Natural killer cell (primary cell): ENCODE data around the gene NTM. TPM values are rescaled to one million over a fixed set of nuclear protein-coding genes. Genes with fewer than 3 reads are reported as not detected.

Source experiments
- ATAC-seq, 3 donors: fragments of 150-1000 bp in 2 of 3; fragments of 200-7000 bp in 1 of 3; cut with Tn5 transposase; 1 replicate in 1 of 3; 2 replicates in 2 of 3; pipeline ENCODE4 v1.10.0; 2021; ENCODE audit warnings: mild to moderate bottlenecking in 2 of 3, moderate library complexity in 2 of 3
- DNase-seq, 2 donors: peaks; one replicate each; pipeline versions ENCODE4 v3.0.0 to v3.0.0-alpha.2; 2013 to 2021; ENCODE audit warnings: mixed read lengths in 1 of 2
- H3K27ac ChIP-seq: one replicate; pipeline ENCODE4 v1.5.1; 2013; ENCODE audit warnings: mild to moderate bottlenecking, low read length
- H3K27me3 ChIP-seq: one replicate; pipeline ENCODE4 v1.6.1; 2013; ENCODE audit warnings: low read length; ENCODE audit not compliant: control insufficient read depth, insufficient read depth
- H3K36me3 ChIP-seq: one replicate; pipeline ENCODE4 v1.6.1; 2013; ENCODE audit warnings: low read length; ENCODE audit not compliant: control insufficient read depth, insufficient read depth
- H3K4me1 ChIP-seq: one replicate; pipeline ENCODE4 v1.6.1; 2013; ENCODE audit warnings: low read length; ENCODE audit not compliant: control insufficient read depth, insufficient read depth
- H3K4me3 ChIP-seq: one replicate; pipeline ENCODE4 v1.5.1; 2013; ENCODE audit warnings: low read length
- H3K9me3 ChIP-seq: one replicate; pipeline ENCODE4 v1.6.1; 2013; ENCODE audit warnings: low read length; ENCODE audit not compliant: control insufficient read depth, insufficient read depth
- H3K27ac Mint-ChIP-seq, 2 donors: one replicate each; pipeline ENCODE4 v1.8.0; 2022; ENCODE audit warnings: mild to moderate bottlenecking in 2 of 2, mixed read lengths in 2 of 2, moderate library complexity in 1 of 2
- H3K27me3 Mint-ChIP-seq, 2 donors: one replicate each; pipeline ENCODE4 v1.8.0; 2022; ENCODE audit warnings: low read depth in 2 of 2, mixed read lengths in 2 of 2
- H3K36me3 Mint-ChIP-seq: one replicate; pipeline ENCODE4 v1.8.0; 2022; ENCODE audit warnings: mixed read lengths
- H3K4me1 Mint-ChIP-seq, 2 donors: one replicate each; pipeline ENCODE4 v1.8.0; 2022; ENCODE audit warnings: mixed read lengths in 2 of 2
- H3K4me3 Mint-ChIP-seq: one replicate; pipeline ENCODE4 v1.8.0; 2022; ENCODE audit warnings: mild to moderate bottlenecking, moderate library complexity, mixed read lengths
- H3K9me3 Mint-ChIP-seq, 2 donors: one replicate each; pipeline ENCODE4 v1.8.0; 2022; ENCODE audit warnings: mixed read lengths in 2 of 2
- WGBS: methylation state at CpG from one replicate; pipeline ENCODE4 v1.1.7; 2013; ENCODE audit warnings: missing lambda C conversion rate; ENCODE audit not compliant: insufficient coverage; 5-methylcytosine and 5-hydroxymethylcytosine counted together
- intact Hi-C: fragments of 100-400 bp; cut with micrococcal nuclease; formaldehyde crosslinking; loops from one replicate; pipeline ENCODE4 v1.14.2; 2022
- total RNA-seq, 4 donors: library from RNA; stranded (reverse); fragments of 120-200 nt in 1 of 4; gene quantifications; one replicate each; pipeline versions ENCODE4 v1.2.3 to v1.2.4, GENCODE V29; 2013 to 2022
- TF ChIP-seq, protein P1 (sequence below): fragments of 200-600 bp; IDR thresholded peaks from one replicate; pipeline ENCODE4 v1.8.0; 2022; ENCODE audit warnings: antibody characterized with exemption

The NTM gene
- total RNA-seq, 3 donors from 2014 or later (not counting 1 experiment from before 2014, with no cell fraction given) = not detected

DNA sequence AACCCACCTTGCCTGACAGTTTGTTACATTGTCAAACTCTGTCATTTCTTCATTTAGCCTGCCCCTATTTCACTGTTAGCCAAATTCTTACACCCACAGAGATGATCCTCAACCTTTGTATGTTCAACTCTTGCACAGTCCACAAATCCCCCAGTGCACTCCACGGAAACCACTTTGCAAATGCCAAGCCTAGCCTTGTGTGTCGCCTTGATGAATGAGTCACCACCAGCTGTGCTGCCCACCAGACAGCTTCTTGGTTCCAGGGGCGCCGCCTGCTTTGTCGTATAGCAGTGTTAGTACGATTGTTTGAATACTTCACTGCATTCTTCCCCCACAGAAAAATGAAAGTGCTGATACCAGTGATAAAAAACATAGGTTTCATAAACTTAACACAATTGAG lies 686.3 kb downstream of the NTM start:
- Histone ChIP-seq H3K36me3 (no peaks in the 10 kb centered on the region), H3K4me1 (no peaks in the 10 kb centered on the region), H3K4me3 (no peak overlapping the region), H3K9me3 (no peaks in the 10 kb centered on the region), H3K27me3 (no peaks in the 10 kb centered on the region), H3K27ac (no peak overlapping the region)
- Mint-ChIP-seq H3K4me1 (no peaks in the 10 kb centered on the region), H3K36me3 (no peaks in the 10 kb centered on the region), H3K27ac (no peak overlapping the region), H3K27me3 (no peaks in the 10 kb centered on the region), H3K9me3 (peaks cover 0 to 4% of the 10 kb centered on the region in 2 donors), H3K4me3 (no peak overlapping the region)
- WGBS = 86% methylated on average over 6 of the region's 6 CpGs
- intact Hi-C loops = no loop called here
- TF ChIP-seq, protein P1, sequence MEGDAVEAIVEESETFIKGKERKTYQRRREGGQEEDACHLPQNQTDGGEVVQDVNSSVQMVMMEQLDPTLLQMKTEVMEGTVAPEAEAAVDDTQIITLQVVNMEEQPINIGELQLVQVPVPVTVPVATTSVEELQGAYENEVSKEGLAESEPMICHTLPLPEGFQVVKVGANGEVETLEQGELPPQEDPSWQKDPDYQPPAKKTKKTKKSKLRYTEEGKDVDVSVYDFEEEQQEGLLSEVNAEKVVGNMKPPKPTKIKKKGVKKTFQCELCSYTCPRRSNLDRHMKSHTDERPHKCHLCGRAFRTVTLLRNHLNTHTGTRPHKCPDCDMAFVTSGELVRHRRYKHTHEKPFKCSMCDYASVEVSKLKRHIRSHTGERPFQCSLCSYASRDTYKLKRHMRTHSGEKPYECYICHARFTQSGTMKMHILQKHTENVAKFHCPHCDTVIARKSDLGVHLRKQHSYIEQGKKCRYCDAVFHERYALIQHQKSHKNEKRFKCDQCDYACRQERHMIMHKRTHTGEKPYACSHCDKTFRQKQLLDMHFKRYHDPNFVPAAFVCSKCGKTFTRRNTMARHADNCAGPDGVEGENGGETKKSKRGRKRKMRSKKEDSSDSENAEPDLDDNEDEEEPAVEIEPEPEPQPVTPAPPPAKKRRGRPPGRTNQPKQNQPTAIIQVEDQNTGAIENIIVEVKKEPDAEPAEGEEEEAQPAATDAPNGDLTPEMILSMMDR = no peak
- DNase-seq = no peak
- ATAC-seq = no peak

DNA sequence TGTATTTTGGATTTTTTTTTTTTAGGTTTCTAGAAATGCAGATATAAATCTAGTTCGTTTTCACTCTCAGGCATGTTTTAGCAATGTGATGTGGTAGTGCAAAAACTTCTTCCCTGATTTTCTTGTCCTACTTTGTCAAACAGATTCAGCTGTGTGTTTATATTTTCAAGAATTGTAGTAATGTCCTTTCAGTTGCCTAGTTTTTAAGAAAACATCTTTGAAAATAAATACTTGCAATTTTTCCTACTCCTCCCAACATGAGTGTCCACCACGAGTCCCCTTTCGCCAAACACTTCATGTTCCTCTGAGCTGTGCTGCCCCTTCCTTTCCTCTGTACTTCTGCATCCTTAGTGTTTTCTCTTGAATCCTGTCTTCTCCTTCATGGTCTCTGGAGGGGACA lies 686.9 kb downstream of the NTM start:
- H3K36me3 ChIP-seq = no peaks in the 10 kb centered on the region
- H3K27me3 Mint-ChIP-seq = no peaks in the 10 kb centered on the region
- no peak overlapping the region for H3K27ac Mint-ChIP-seq
- ATAC-seq = no peak
- no peak for DNase-seq
- TF ChIP-seq, protein P1 = no peak
- H3K9me3 Mint-ChIP-seq = peaks cover 0 to 4% of the 10 kb centered on the region in 2 donors
- no peak overlapping the region for H3K4me3 ChIP-seq
- intact Hi-C loops = no loop called here
- H3K27me3 ChIP-seq = no peaks in the 10 kb centered on the region
- H3K4me1 Mint-ChIP-seq = no peaks in the 10 kb centered on the region
- WGBS = 86% methylated on average over 3 of the region's 3 CpGs
- H3K4me1 ChIP-seq = no peaks in the 10 kb centered on the region
- H3K27ac ChIP-seq = no peak overlapping the region
- no peaks in the 10 kb centered on the region for H3K36me3 Mint-ChIP-seq
- H3K9me3 ChIP-seq = no peaks in the 10 kb centered on the region
- H3K4me3 Mint-ChIP-seq = no peak overlapping the region

DNA sequence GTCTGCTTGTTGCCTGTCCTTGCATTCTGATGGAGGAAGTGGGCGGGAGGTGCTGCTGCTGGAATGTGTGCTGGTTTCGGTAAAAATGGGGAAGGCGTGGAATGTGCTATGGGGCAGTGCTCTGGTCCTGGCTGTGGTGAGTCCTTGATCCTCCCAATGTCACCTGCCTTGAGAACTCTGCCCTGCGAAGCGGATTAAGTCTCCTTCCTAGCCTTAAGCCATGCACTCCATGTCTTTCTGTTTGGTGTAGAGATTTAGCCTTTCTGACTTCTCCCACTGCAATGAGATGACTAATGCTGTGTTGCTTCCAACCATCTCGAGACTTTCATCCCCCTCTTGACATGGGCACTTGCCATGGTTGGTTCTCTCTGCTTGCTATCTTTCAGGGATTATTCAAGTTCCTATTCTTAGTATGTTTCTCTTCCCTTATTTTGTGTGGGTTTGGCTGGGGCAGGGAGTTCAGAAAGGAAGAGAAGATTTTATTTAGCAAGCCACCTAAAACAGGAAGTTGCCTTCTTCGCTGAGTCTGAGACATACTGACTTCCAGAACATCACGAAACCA lies 687.9 kb downstream of the NTM start:
- Mint-ChIP-seq H3K9me3 (peaks cover 2 to 4% of the 10 kb centered on the region in 2 donors), H3K27me3 (no peaks in the 10 kb centered on the region), H3K4me1 (no peaks in the 10 kb centered on the region), H3K36me3 (no peaks in the 10 kb centered on the region), H3K4me3 (no peak overlapping the region), H3K27ac (no peak overlapping the region)
- DNase-seq (no peak), ATAC-seq (no peak)
- Histone ChIP-seq H3K36me3 (no peaks in the 10 kb centered on the region), H3K4me1 (no peaks in the 10 kb centered on the region), H3K9me3 (no peaks in the 10 kb centered on the region), H3K4me3 (no peak overlapping the region), H3K27ac (no peak overlapping the region), H3K27me3 (no peaks in the 10 kb centered on the region)
- WGBS = 50% methylated on average over 6 of the region's 8 CpGs
- TF ChIP-seq, protein P1 = no peak
- intact Hi-C loops = no loop called here

DNA sequence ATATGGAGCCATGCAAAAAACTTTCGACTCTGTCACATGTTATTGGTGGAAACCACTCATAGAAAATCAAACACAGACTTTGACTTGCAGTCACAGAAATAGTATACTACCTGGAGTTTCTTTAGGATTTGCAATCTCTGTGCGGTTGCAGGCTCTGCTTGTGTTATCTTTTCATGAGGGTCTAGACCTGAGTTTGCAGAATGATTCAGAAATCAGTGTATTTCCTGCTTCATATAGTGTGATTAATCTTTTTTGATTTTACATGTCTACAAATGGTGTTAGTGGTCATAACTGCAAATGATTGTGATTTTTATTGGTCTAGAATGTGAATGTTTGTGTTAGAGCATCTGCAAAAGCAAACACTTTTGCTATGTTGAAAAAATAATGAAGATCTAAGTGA lies 690.2 kb downstream of the NTM start:
- Mint-ChIP-seq H3K4me3 (no peak overlapping the region), H3K9me3 (peaks cover 4% of the 10 kb centered on the region in 2 donors), H3K4me1 (no peaks in the 10 kb centered on the region), H3K27me3 (no peaks in the 10 kb centered on the region), H3K27ac (no peak overlapping the region), H3K36me3 (no peaks in the 10 kb centered on the region)
- H3K27ac ChIP-seq = no peak overlapping the region
- DNase-seq = no peak
- no peaks in the 10 kb centered on the region for H3K36me3 ChIP-seq
- TF ChIP-seq, protein P1 = no peak
- intact Hi-C loops = no loop called here
- H3K9me3 ChIP-seq = no peaks in the 10 kb centered on the region
- 82% methylated on average over 2 of the region's 2 CpGs for WGBS
- H3K4me3 ChIP-seq = no peak overlapping the region
- H3K4me1 ChIP-seq = no peaks in the 10 kb centered on the region
- no peaks in the 10 kb centered on the region for H3K27me3 ChIP-seq
- ATAC-seq = no peak
